HepG2 (cell line): ENCODE results near the gene FETUB. TPM values are rescaled to one million over a fixed set of nuclear protein-coding genes. Genes with fewer than 3 reads are reported as not detected.

ENCODE experiments used
- ADNP ChIP-seq: sonication (generic); formaldehyde crosslinking; IDR thresholded peaks from 2 replicates; pipeline ENCODE4 v1.4.0; 2020; ENCODE audit warnings: missing genetic modification reagents
- BRCA1 ChIP-seq: sonication (generic); formaldehyde crosslinking; IDR thresholded peaks from 2 replicates; pipeline ENCODE4 v1.4.0; 2020; ENCODE audit warnings: missing genetic modification reagents
- BRD4 ChIP-seq: sonication (generic); formaldehyde crosslinking; IDR thresholded peaks from 2 replicates; pipeline ENCODE4 v1.4.0; 2020; ENCODE audit warnings: missing genetic modification reagents
- CCDC6 ChIP-seq: sonication (generic); formaldehyde crosslinking; IDR thresholded peaks from 2 replicates; pipeline ENCODE4 v1.8.1; 2022; ENCODE audit warnings: mild to moderate bottlenecking, missing genetic modification reagents, moderate library complexity
- CREB1 ChIP-seq, 2 experiments: fragments of 450-650 bp in 1 of 2; IDR thresholded peaks; 2 replicates each; pipeline ENCODE4 v1.6.1; 2016 to 2017; ENCODE audit warnings: control low read depth in 1 of 2, mild to moderate bottlenecking in 1 of 2, missing compliant biosample characterization in 1 of 2, missing genetic modification characterization in 1 of 2
- ELF1 ChIP-seq: sonication (generic); formaldehyde crosslinking; IDR thresholded peaks from 2 replicates; pipeline ENCODE4 v1.4.0; 2020; ENCODE audit warnings: missing genetic modification reagents
- FOXK2 ChIP-seq: fragments of 450-650 bp; IDR thresholded peaks from 2 replicates; pipeline ENCODE4 v1.6.1; 2016
- GTF2F1 ChIP-seq: fragments of 150-350 bp; IDR thresholded peaks from 2 replicates; pipeline ENCODE4 v1.6.1; 2014; ENCODE audit warnings: low read length
- IRF2 ChIP-seq: IDR thresholded peaks from 2 replicates; pipeline ENCODE4 v1.6.1; 2018; ENCODE audit warnings: missing genetic modification reagents, missing compliant biosample characterization
- MTA1 ChIP-seq: sonication (generic); formaldehyde crosslinking; IDR thresholded peaks from 2 replicates; pipeline ENCODE4 v1.4.0; 2020; ENCODE audit warnings: missing genetic modification reagents, mild to moderate bottlenecking, borderline replicate concordance
- NFYC ChIP-seq: IDR thresholded peaks from 2 replicates; pipeline ENCODE4 v1.6.1; 2016; ENCODE audit warnings: missing genetic modification reagents, missing compliant biosample characterization
- ONECUT2 ChIP-seq: sonication (generic); formaldehyde crosslinking; IDR thresholded peaks from 2 replicates; pipeline ENCODE4 v1.4.0; 2020; ENCODE audit warnings: missing genetic modification reagents
- PITX1 ChIP-seq: sonication (generic); formaldehyde crosslinking; IDR thresholded peaks from 2 replicates; pipeline ENCODE4 v1.5.1; 2020; ENCODE audit warnings: mild to moderate bottlenecking, missing genetic modification reagents
- SIX1 ChIP-seq: sonication (generic); formaldehyde crosslinking; IDR thresholded peaks from 2 replicates; pipeline ENCODE4 v1.4.0; 2020; ENCODE audit warnings: missing genetic modification reagents, borderline replicate concordance
- ZBTB21 ChIP-seq: sonication (generic); formaldehyde crosslinking; IDR thresholded peaks from 2 replicates; pipeline ENCODE4 v1.4.0; 2020; ENCODE audit warnings: missing genetic modification reagents
- ZHX2 ChIP-seq, 2 experiments: sonication (generic) in 1 of 2; formaldehyde crosslinking in 1 of 2; IDR thresholded peaks; 2 replicates each; pipeline versions ENCODE4 v1.6.1 to v1.9.0; 2014 to 2022; ENCODE audit warnings: antibody characterized with exemption in 1 of 2, borderline replicate concordance in 1 of 2, inconsistent platforms in 1 of 2, low read depth in 1 of 2, missing genetic modification reagents in 1 of 2
- ZNF18 ChIP-seq: sonication (generic); formaldehyde crosslinking; IDR thresholded peaks from 2 replicates; pipeline ENCODE4 v1.8.0; 2022; ENCODE audit warnings: mild to moderate bottlenecking, missing genetic modification reagents; ENCODE audit not compliant: insufficient replicate concordance
- ZNF33A ChIP-seq: sonication (generic); formaldehyde crosslinking; IDR thresholded peaks from 2 replicates; pipeline ENCODE4 v1.5.1; 2020; ENCODE audit warnings: missing genetic modification reagents, mild to moderate bottlenecking, moderate library complexity, borderline replicate concordance
- ZNF350 ChIP-seq: sonication (generic); formaldehyde crosslinking; IDR thresholded peaks from 2 replicates; pipeline ENCODE4 v1.4.0; 2020; ENCODE audit warnings: mild to moderate bottlenecking, low read depth, missing genetic modification reagents, borderline replicate concordance
- ZNF510 ChIP-seq: sonication (generic); formaldehyde crosslinking; IDR thresholded peaks from 2 replicates; pipeline ENCODE4 v1.4.0; 2020; ENCODE audit warnings: low read depth, mild to moderate bottlenecking, missing genetic modification reagents
- ZNF557 ChIP-seq: sonication (generic); formaldehyde crosslinking; IDR thresholded peaks from 2 replicates; pipeline ENCODE4 v1.4.0; 2020; ENCODE audit warnings: missing genetic modification reagents
- ZNF775 ChIP-seq: sonication (generic); formaldehyde crosslinking; IDR thresholded peaks from 2 replicates; pipeline ENCODE4 v1.4.0; 2020; ENCODE audit warnings: missing genetic modification reagents, mild to moderate bottlenecking, moderate library complexity, borderline replicate concordance
- ZNF782 ChIP-seq: sonication (generic); formaldehyde crosslinking; IDR thresholded peaks from 2 replicates; pipeline ENCODE4 v1.4.0; 2020; ENCODE audit warnings: missing genetic modification reagents, mild to moderate bottlenecking, borderline replicate concordance
- polyA plus RNA-seq, 8 experiments: library from polyadenylated mRNA; depleted of rRNA in 3 of 8; stranded (reverse) in 7 of 8; unstranded in 1 of 8; fragments of >200 nt; fragmentation: Illumina TruSeq in 4 of 8; extraction: Trizol in 4 of 8; gene quantifications; 2 replicates each; pipeline versions ENCODE4 v1.2.1 to v1.2.3, GENCODE V29; 2011 to 2016; ENCODE audit warnings: low read depth in 4 of 8, missing spikeins in 1 of 8, mixed read lengths in 1 of 8; ENCODE audit not compliant: insufficient read depth in 1 of 8
- total RNA-seq, 5 experiments: library from RNA; depleted of rRNA; stranded (reverse); fragments of >200 nt; fragmentation: Illumina TruSeq; extraction: Trizol; gene quantifications; 2 replicates each; pipeline ENCODE4 v1.2.3, GENCODE V29; 2016; ENCODE audit warnings: low read depth in 1 of 5

The FETUB gene
- total and polyA plus RNA-seq, 2 of the 13 experiments (the other 11 are each of a cell fraction or from before 2014, with no cell fraction given), result 2.1 to 4.4 TPM

GRCh38 chr3:186614597-186615483 lies 25.4 kb upstream of the FETUB start (continued):
- TF ChIP-seq ZNF18 (CRISPR knock-in tag) (no peak), IRF2 (CRISPR knock-in tag) (no peak; the same call in 1 of the 2 replicates), ZNF782 (CRISPR knock-in tag) (peak; percentile 61; the same call in 1 of the 2 replicates), MTA1 (CRISPR knock-in tag) (no peak), ONECUT2 (CRISPR knock-in tag) (no peak), PITX1 (CRISPR knock-in tag) (no peak), ZNF510 (CRISPR knock-in tag) (peak; percentile 60; the same call in 1 of the 2 replicates), ZNF350 (no peak), ZHX2 (IDR thresholded peaks at IDR 0.05; ENCODE audit: low read depth) (no peak), ZHX2 (CRISPR knock-in tag; IDR thresholded peaks at IDR 0.05; ENCODE audit: borderline replicate concordance) (no peak), FOXK2 (no peak), GTF2F1 (no peak), ZNF775 (CRISPR knock-in tag) (peak; percentile 68; the same call in 1 of the 2 replicates), ELF1 (CRISPR knock-in tag) (0 out of 2 replicates have a peak, but pooled peaks have one; percentile 17), NFYC (CRISPR knock-in tag) (peak; percentile 6; the same call in 1 of the 2 replicates), ADNP (no peak), ZNF33A (no peak), SIX1 (CRISPR knock-in tag) (no peak), ZBTB21 (CRISPR knock-in tag) (no peak), BRD4 (CRISPR knock-in tag) (no peak), CREB1 (IDR thresholded peaks at IDR 0.05) (no peak), CREB1 (CRISPR knock-in tag; IDR thresholded peaks at IDR 0.05) (peak; percentile 59), ZNF557 (CRISPR knock-in tag) (no peak), BRCA1 (CRISPR knock-in tag) (no peak), CCDC6 (CRISPR knock-in tag) (peak; percentile 60)
